ENCODE data around the gene CCDC91. TPM values are rescaled to one million over a fixed set of nuclear protein-coding genes. Genes with fewer than 3 reads are reported as not detected.
"Not testable (repeated sequence)": the region's sequence is repeated elsewhere in the genome, so short reads cannot be mapped to it uniquely, and the experiment has no call there.

Gene CCDC91
- total RNA-seq, 1 donor from 2014 or later: 23.5 TPM

DNA sequence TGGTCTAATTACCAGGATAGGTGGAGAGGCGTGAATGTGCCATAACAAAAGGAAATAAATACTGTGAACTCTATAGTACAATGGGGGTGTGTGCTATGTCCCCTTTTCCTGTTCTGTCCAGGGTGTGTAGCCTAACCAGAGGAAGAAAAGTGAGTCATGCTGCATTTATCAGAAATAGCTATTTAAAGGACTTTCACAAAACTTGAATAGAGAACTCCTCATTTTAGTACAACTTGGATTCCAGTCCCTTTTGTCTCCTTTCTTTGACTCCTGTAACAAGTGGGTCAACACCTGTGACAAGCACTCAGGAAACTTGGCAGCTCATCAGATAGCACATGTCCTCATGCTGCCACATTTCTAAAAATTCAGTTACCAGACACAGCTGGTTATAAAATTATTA lies 123.4 kb downstream of the CCDC91 start:
- Histone ChIP-seq H3K36me3 (ENCODE audit: control insufficient read depth, insufficient read depth, low read length) (no peaks in the 10 kb centered on the region), H3K4me3 (ENCODE audit: low read depth, low read length) (no peak overlapping the region), H3K27me3 (ENCODE audit: control insufficient read depth, insufficient read depth, low read length) (no peaks in the 10 kb centered on the region)
- no peak for DNase-seq (ENCODE audit: low read depth)
- TF ChIP-seq, protein P1, sequence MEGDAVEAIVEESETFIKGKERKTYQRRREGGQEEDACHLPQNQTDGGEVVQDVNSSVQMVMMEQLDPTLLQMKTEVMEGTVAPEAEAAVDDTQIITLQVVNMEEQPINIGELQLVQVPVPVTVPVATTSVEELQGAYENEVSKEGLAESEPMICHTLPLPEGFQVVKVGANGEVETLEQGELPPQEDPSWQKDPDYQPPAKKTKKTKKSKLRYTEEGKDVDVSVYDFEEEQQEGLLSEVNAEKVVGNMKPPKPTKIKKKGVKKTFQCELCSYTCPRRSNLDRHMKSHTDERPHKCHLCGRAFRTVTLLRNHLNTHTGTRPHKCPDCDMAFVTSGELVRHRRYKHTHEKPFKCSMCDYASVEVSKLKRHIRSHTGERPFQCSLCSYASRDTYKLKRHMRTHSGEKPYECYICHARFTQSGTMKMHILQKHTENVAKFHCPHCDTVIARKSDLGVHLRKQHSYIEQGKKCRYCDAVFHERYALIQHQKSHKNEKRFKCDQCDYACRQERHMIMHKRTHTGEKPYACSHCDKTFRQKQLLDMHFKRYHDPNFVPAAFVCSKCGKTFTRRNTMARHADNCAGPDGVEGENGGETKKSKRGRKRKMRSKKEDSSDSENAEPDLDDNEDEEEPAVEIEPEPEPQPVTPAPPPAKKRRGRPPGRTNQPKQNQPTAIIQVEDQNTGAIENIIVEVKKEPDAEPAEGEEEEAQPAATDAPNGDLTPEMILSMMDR (IDR thresholded peaks at IDR 0.05; ENCODE audit: insufficient read depth, low read length, poor library complexity, severe bottlenecking): no peak

DNA sequence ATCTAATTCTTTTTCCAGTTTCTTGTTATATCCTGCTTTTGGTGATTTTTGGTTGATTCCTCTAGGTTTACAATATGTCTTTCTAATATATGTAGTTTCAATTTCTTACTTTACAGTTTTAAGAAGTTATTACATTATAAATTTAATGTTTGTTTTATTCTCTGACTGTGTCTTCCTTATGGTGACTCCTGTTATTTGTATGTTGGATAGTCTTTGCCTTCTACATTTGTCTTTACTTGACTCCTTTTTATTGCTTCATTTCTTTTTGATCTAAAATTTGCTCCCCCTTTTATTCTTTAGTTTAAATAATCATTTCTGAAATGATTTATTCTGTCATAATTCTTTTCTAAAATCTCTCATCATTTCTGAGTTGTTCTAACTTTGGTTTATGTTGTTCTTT lies 125.8 kb downstream of the CCDC91 start:
- TF ChIP-seq, protein P1 (IDR thresholded peaks at IDR 0.05; ENCODE audit: insufficient read depth, low read length, poor library complexity, severe bottlenecking): no peak
- no peak for DNase-seq (ENCODE audit: low read depth)
- no peaks in the 10 kb centered on the region for H3K36me3 ChIP-seq (ENCODE audit: control insufficient read depth, insufficient read depth, low read length)
- H3K4me3 ChIP-seq (ENCODE audit: low read depth, low read length): no peak overlapping the region
- no peaks in the 10 kb centered on the region for H3K27me3 ChIP-seq (ENCODE audit: control insufficient read depth, insufficient read depth, low read length)

DNA sequence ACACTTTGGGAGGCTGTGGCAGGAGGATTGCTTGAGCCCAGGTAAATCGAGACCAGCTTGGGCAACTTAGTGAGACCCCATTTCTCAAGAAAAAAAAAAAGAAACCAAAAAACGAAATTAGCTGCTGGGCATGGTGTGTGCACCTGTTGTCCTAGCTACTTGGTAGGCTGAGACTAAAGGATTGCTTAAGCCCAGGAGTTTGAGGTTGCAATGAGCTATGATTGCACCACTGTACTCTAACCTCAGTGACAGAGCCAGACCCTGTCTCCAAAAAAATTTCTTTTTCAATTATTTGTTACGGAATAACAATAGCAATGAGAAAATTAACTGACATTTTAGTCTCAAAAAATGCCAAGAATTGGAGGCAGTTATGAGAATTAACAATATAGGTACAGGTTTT lies 128.0 kb downstream of the CCDC91 start:
- TF ChIP-seq, protein P1 (IDR thresholded peaks at IDR 0.05; ENCODE audit: insufficient read depth, low read length, poor library complexity, severe bottlenecking): no peak
- Histone ChIP-seq H3K27me3 (ENCODE audit: control insufficient read depth, insufficient read depth, low read length) (no peaks in the 10 kb centered on the region), H3K36me3 (ENCODE audit: control insufficient read depth, insufficient read depth, low read length) (no peaks in the 10 kb centered on the region), H3K4me3 (ENCODE audit: low read depth, low read length) (no peak overlapping the region)
- no peak for DNase-seq (ENCODE audit: low read depth)

DNA sequence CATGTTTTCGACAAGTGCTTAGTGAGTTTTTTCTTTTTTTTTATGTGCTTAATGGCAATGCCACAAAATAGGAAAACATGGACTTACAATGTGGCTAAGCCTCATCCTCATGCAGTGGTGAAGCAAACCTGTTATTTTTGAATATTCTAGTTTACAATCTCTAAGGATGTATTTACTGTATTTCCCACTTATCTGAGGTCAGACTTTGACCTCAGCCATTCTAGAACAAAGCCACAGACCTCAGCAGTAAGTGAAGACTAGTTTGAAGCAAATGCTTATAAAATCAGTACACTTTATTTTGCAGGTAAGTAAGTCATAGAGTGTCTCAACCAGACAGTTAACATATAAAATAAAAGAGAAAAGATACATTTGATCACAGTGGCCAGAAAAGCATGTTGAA lies 130.1 kb downstream of the CCDC91 start:
- H3K36me3 ChIP-seq (ENCODE audit: control insufficient read depth, insufficient read depth, low read length): no peaks in the 10 kb centered on the region
- DNase-seq (ENCODE audit: low read depth): no peak
- TF ChIP-seq, protein P1 (IDR thresholded peaks at IDR 0.05; ENCODE audit: insufficient read depth, low read length, poor library complexity, severe bottlenecking): no peak
- H3K4me3 ChIP-seq (ENCODE audit: low read depth, low read length): no peak overlapping the region
- H3K27me3 ChIP-seq (ENCODE audit: control insufficient read depth, insufficient read depth, low read length): no peaks in the 10 kb centered on the region

DNA sequence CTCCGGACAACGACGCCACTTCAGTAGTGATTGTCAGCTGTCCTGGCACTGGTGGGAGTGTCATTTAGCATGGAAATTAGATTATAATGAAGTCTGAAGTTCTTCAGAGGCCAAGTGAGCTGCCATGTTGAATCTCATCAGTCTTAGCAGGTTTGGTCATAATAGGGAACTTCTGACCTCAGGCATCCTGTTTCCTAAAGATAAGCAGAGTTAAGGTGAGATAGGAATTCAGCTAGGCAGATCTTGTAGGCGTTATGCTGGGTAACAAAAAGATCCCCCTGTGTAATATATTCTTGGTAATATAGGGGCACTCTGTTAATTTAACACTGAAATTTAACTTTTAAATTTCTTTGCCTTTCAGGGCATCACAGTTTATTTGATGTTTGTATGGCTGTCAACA lies 137.5 kb downstream of the CCDC91 start:
- TF ChIP-seq, protein P1 (IDR thresholded peaks at IDR 0.05; ENCODE audit: insufficient read depth, low read length, poor library complexity, severe bottlenecking): no peak
- no peak for DNase-seq (ENCODE audit: low read depth)
- no peaks in the 10 kb centered on the region for H3K27me3 ChIP-seq (ENCODE audit: control insufficient read depth, insufficient read depth, low read length)
- H3K36me3 ChIP-seq (ENCODE audit: control insufficient read depth, insufficient read depth, low read length): no peaks in the 10 kb centered on the region
- H3K4me3 ChIP-seq (ENCODE audit: low read depth, low read length): no peak overlapping the region

DNA sequence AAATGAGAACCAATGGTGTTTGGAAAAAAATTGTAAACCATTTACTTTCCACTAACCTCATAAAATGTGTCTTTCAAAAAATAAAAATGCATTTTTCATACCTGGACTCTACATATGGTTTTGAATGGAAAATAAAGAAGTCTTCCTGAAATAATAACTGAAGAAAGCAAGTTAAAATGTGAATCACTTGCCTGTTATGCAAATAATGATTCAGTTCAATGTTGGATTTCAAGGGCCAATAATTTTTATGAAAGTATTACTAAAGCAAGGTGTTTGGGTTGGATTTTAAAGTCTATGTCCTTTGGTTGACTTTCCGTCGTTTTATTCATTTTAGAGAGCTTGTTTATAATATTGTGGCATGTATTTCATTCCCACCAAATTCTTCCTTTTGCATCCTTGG lies 138.7 kb downstream of the CCDC91 start:
- Histone ChIP-seq H3K4me3 (ENCODE audit: low read depth, low read length) (no peak overlapping the region), H3K36me3 (ENCODE audit: control insufficient read depth, insufficient read depth, low read length) (no peaks in the 10 kb centered on the region), H3K27me3 (ENCODE audit: control insufficient read depth, insufficient read depth, low read length) (no peaks in the 10 kb centered on the region)
- TF ChIP-seq, protein P1 (IDR thresholded peaks at IDR 0.05; ENCODE audit: insufficient read depth, low read length, poor library complexity, severe bottlenecking): no peak
- no peak for DNase-seq (ENCODE audit: low read depth)

DNA sequence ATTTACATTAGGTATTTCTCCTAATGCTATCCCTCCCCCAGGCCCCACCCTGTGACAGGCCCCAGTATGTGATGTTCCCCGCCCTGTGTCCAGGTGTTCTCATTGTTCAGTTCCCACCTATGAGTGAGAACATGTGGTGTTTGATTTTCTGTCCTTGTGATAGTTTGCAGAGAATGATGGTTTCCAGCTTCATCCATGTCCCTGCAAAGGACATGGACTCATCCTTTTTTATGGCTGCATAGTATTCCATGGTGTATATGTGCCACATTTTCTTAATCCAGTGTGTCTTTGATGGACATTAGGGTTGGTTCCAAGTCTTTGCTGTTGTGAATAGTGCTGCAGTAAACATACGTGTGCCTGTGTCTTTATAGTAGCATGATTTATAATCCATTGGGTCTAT lies 139.5 kb downstream of the CCDC91 start:
- not testable (repeated sequence) for H3K36me3 ChIP-seq (ENCODE audit: control insufficient read depth, insufficient read depth, low read length); H3K27me3 ChIP-seq (ENCODE audit: control insufficient read depth, insufficient read depth, low read length); DNase-seq (ENCODE audit: low read depth); H3K4me3 ChIP-seq (ENCODE audit: low read depth, low read length)

DNA sequence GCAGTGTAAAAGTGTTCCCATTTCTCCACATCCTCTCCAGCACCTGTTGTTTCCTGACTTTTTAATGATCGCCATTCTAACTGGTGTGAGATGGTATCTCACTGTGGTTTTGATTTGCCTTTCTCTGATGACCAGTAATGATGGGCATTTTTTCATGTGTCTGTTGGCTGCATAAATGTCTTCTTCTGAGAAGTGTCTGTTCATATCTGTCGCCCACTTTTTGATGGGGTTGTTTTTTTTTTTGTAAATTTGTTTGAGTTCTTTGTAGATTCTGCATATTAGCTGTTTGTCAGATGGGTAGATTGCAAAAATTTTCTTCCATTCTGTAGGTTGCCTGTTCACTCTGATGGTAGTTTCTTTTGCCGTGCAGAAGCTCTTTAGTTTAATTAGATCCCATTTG lies 140.0 kb downstream of the CCDC91 start:
- not testable (repeated sequence) for H3K36me3 ChIP-seq (ENCODE audit: control insufficient read depth, insufficient read depth, low read length); H3K27me3 ChIP-seq (ENCODE audit: control insufficient read depth, insufficient read depth, low read length); DNase-seq (ENCODE audit: low read depth); H3K4me3 ChIP-seq (ENCODE audit: low read depth, low read length)

Data from kidney epithelial cell (primary cell).